IMR-90 (cell line): ENCODE results near the gene PGRMC1. TPM values are rescaled to one million over a fixed set of nuclear protein-coding genes. Genes with fewer than 3 reads are reported as not detected.

ENCODE experiments used
- ATAC-seq: fragments of 200-7000 bp; cut with Tn5 transposase; 2 replicates; pipeline ENCODE4 v1.9.1; 2020; ENCODE audit warnings: low read depth, mild to moderate bottlenecking, moderate library complexity
- BruUV-seq: library from RNA; stranded (reverse); fragments of 400-500 nt; replicated peaks from 2 replicates; lab custom pipeline; 2021; lab: Mats Ljungman, UMichigan
- CTCF ChIA-PET: fragments of 300-600 bp; formaldehyde crosslinking; extraction: SDS; loops from one replicate; lab custom pipeline; 2021; ENCODE audit warnings: antibody characterized with exemption; lab: Yijun Ruan, JAX
- POLR2A ChIA-PET: fragments of 300-600 bp; sonication (Branson Sonifier 250); formaldehyde crosslinking; loops from one replicate; lab custom pipeline; 2022; ENCODE audit warnings: antibody characterized with exemption; ENCODE audit not compliant: unreplicated experiment; lab: Charles Lee
- DNase-seq: peaks from one replicate; pipeline ENCODE4 v3.0.0; 2013
- H2AFZ ChIP-seq: replicated peaks from 2 replicates; pipeline ENCODE3; 2013; ENCODE audit warnings: low read length, mild to moderate bottlenecking; ENCODE audit not compliant: poor library complexity
- H2AK5ac ChIP-seq: 2 replicates; pipeline ENCODE4 v1.6.1; 2013; ENCODE audit warnings: low read depth, low read length, inconsistent platforms
- H2AK9ac ChIP-seq: replicated peaks from 2 replicates; pipeline ENCODE3; 2013; ENCODE audit warnings: mild to moderate bottlenecking, low read depth, low read length, moderate library complexity; ENCODE audit not compliant: poor library complexity
- H2BK120ac ChIP-seq: 2 replicates; pipeline ENCODE4 v1.6.1; 2013; ENCODE audit warnings: low read depth, low read length, inconsistent platforms
- H2BK15ac ChIP-seq: 3 replicates; pipeline ENCODE4 v1.6.1; 2013; ENCODE audit warnings: low read depth, low read length, inconsistent platforms
- H2BK20ac ChIP-seq: 2 replicates; pipeline ENCODE4 v1.6.1; 2013; ENCODE audit warnings: low read depth, mild to moderate bottlenecking, inconsistent platforms, low read length, moderate library complexity
- H2BK5ac ChIP-seq: 2 replicates; pipeline ENCODE4 v1.6.1; 2013; ENCODE audit warnings: mild to moderate bottlenecking, low read depth, low read length, inconsistent platforms; ENCODE audit not compliant: poor library complexity, severe bottlenecking
- H3K14ac ChIP-seq: replicated peaks from 2 replicates; pipeline ENCODE4 v1.6.1; 2013; ENCODE audit warnings: low read depth, low read length, inconsistent platforms
- H3K18ac ChIP-seq: 2 replicates; pipeline ENCODE4 v1.6.1; 2013; ENCODE audit warnings: low read depth, low read length, control low read depth
- H3K23ac ChIP-seq: 2 replicates; pipeline ENCODE4 v1.6.1; 2013; ENCODE audit warnings: low read depth, low read length, inconsistent platforms
- H3K27ac ChIP-seq: 2 replicates; pipeline ENCODE4 v1.5.1; 2013; ENCODE audit warnings: mild to moderate bottlenecking, control low read depth, low read length; ENCODE audit not compliant: insufficient read depth
- H3K27me3 ChIP-seq: 2 replicates; pipeline ENCODE4 v1.6.1; 2013; ENCODE audit warnings: low read length; ENCODE audit not compliant: control insufficient read depth, insufficient read depth
- H3K36me3 ChIP-seq: 2 replicates; pipeline ENCODE4 v1.6.1; 2013; ENCODE audit warnings: low read length, mixed read lengths; ENCODE audit not compliant: control insufficient read depth, insufficient read depth
- H3K4ac ChIP-seq: 2 replicates; pipeline ENCODE4 v1.6.1; 2013; ENCODE audit warnings: low read depth, low read length, inconsistent platforms
- H3K4me1 ChIP-seq: 2 replicates; pipeline ENCODE4 v1.6.1; 2013; ENCODE audit warnings: low read length, mixed read lengths; ENCODE audit not compliant: control insufficient read depth, insufficient read depth
- H3K4me2 ChIP-seq: 2 replicates; pipeline ENCODE4 v1.6.1; 2013; ENCODE audit warnings: low read depth, mild to moderate bottlenecking, control low read depth, low read length, moderate library complexity
- H3K4me3 ChIP-seq: 2 replicates; pipeline ENCODE4 v1.5.1; 2013; ENCODE audit warnings: low read depth, mild to moderate bottlenecking, control low read depth, low read length, moderate library complexity; ENCODE audit not compliant: insufficient read depth
- H3K56ac ChIP-seq: 2 replicates; pipeline ENCODE4 v1.6.1; 2013; ENCODE audit warnings: low read length, inconsistent platforms; ENCODE audit not compliant: insufficient read depth; ENCODE audit errors: extremely low read depth
- H3K79me1 ChIP-seq, 2 experiments: 2 replicates each; pipeline ENCODE4 v1.6.1; 2013; ENCODE audit warnings: low read length in 2 of 2, inconsistent platforms in 1 of 2, low read depth in 1 of 2
- H3K9ac ChIP-seq: 2 replicates; pipeline ENCODE4 v1.6.1; 2013; ENCODE audit warnings: low read depth, low read length, control low read depth
- H3K9me1 ChIP-seq: 2 replicates; pipeline ENCODE4 v1.6.1; 2013; ENCODE audit warnings: low read length, inconsistent platforms; ENCODE audit not compliant: insufficient read depth
- H3K9me3 ChIP-seq: 2 replicates; pipeline ENCODE4 v1.6.1; 2013; ENCODE audit warnings: low read length; ENCODE audit not compliant: control insufficient read depth, insufficient read depth
- H4K20me1 ChIP-seq: 2 replicates; pipeline ENCODE4 v1.6.1; 2013; ENCODE audit warnings: low read length, inconsistent platforms; ENCODE audit not compliant: insufficient read depth
- H4K5ac ChIP-seq: 2 replicates; pipeline ENCODE4 v1.6.1; 2013; ENCODE audit warnings: mild to moderate bottlenecking, low read depth, low read length, control low read depth
- H4K8ac ChIP-seq, 2 experiments: 2 replicates each; pipeline ENCODE4 v1.6.1; 2013; ENCODE audit warnings: low read depth in 2 of 2, low read length in 2 of 2, control low read depth in 1 of 2, inconsistent platforms in 1 of 2
- H4K91ac ChIP-seq: 2 replicates; pipeline ENCODE4 v1.6.1; 2013; ENCODE audit warnings: low read depth, low read length, inconsistent platforms; ENCODE audit not compliant: insufficient read depth
- BHLHE40 ChIP-seq: fragments of 150-350 bp; IDR thresholded peaks from 2 replicates; pipeline ENCODE4 v1.6.1; 2016; ENCODE audit warnings: mild to moderate bottlenecking, low read depth, low read length
- CEBPB ChIP-seq: IDR thresholded peaks from 2 replicates; pipeline ENCODE4 v1.6.1; 2012; ENCODE audit warnings: low read depth, low read length, improper control_type of control experiment
- CHD1 ChIP-seq: IDR thresholded peaks from 2 replicates; pipeline ENCODE4 v1.6.1; 2012; ENCODE audit warnings: low read depth, low read length, improper control_type of control experiment
- CTCF ChIP-seq: conservative IDR thresholded peaks from 2 replicates; pipeline ENCODE4 v1.5.1; 2012; ENCODE audit warnings: mild to moderate bottlenecking, low read depth, low read length, improper control_type of control experiment
- ELK1 ChIP-seq: fragments of 150-350 bp; IDR thresholded peaks from 2 replicates; pipeline ENCODE4 v1.6.1; 2016; ENCODE audit warnings: low read depth, mild to moderate bottlenecking, low read length, moderate library complexity, borderline replicate concordance
- FOS ChIP-seq: fragments of 150-350 bp; IDR thresholded peaks from 2 replicates; pipeline ENCODE4 v1.6.1; 2016; ENCODE audit warnings: low read depth, low read length
- MAFK ChIP-seq: IDR thresholded peaks from 2 replicates; pipeline ENCODE4 v1.6.1; 2012; ENCODE audit warnings: low read depth, low read length, improper control_type of control experiment
- MAZ ChIP-seq: IDR thresholded peaks from 2 replicates; pipeline ENCODE4 v1.6.1; 2012; ENCODE audit warnings: low read depth, mild to moderate bottlenecking, low read length, improper control_type of control experiment, moderate library complexity, borderline replicate concordance
- MXI1 ChIP-seq: IDR thresholded peaks from 2 replicates; pipeline ENCODE4 v1.6.1; 2012; ENCODE audit warnings: low read depth, mild to moderate bottlenecking, low read length, moderate library complexity, borderline replicate concordance
- NFE2L2 ChIP-seq: fragments of 150-350 bp; IDR thresholded peaks from 2 replicates; pipeline ENCODE4 v1.6.1; 2016; ENCODE audit warnings: low read depth, mild to moderate bottlenecking, low read length
- POLR2A ChIP-seq: IDR thresholded peaks from 2 replicates; pipeline ENCODE4 v1.6.1; 2012; ENCODE audit warnings: mild to moderate bottlenecking, low read depth, low read length
- RAD21 ChIP-seq: IDR thresholded peaks from 2 replicates; pipeline ENCODE4 v1.6.1; 2012; ENCODE audit warnings: low read length, improper control_type of control experiment
- RCOR1 ChIP-seq: IDR thresholded peaks from 2 replicates; pipeline ENCODE4 v1.6.1; 2012; ENCODE audit warnings: mild to moderate bottlenecking, low read length, improper control_type of control experiment; ENCODE audit not compliant: insufficient replicate concordance
- RFX5 ChIP-seq: IDR thresholded peaks from 2 replicates; pipeline ENCODE4 v1.8.0; 2012; ENCODE audit warnings: low read depth, mild to moderate bottlenecking, low read length, moderate library complexity
- SMC3 ChIP-seq: fragments of 150-350 bp; IDR thresholded peaks from 2 replicates; pipeline ENCODE4 v1.6.1; 2016; ENCODE audit warnings: low read depth, mild to moderate bottlenecking, antibody characterized with exemption, low read length, moderate library complexity
- WGBS, 2 experiments: methylation state at CpG; one replicate each; pipeline versions ENCODE4 v1.1.5 to v1.1.7; 2013; ENCODE audit warnings: missing lambda C conversion rate in 2 of 2; ENCODE audit not compliant: insufficient read length in 1 of 2; ENCODE audit errors: extremely low coverage in 2 of 2; 5-methylcytosine and 5-hydroxymethylcytosine counted together
- dilution Hi-C: fragments of 300-500 bp; cut with HindIII; formaldehyde crosslinking; loops from one replicate; pipeline ENCODE4 v1.14.3; 2018; ENCODE audit warnings: low sequenced_read_pairs; ENCODE audit not compliant: unreplicated experiment
- in situ Hi-C: fragments of 300-500 bp; cut with MboI; formaldehyde crosslinking; loops from 3 replicates; pipeline ENCODE4 v1.14.3; 2019; ENCODE audit warnings: low sequenced_read_pairs, inconsistent platforms, mixed read lengths
- intact Hi-C: fragments of 100-400 bp; cut with micrococcal nuclease; formaldehyde crosslinking; loops from 2 replicates; pipeline ENCODE4 v1.10.0; 2022
- polyA plus RNA-seq, 3 experiments: library from polyadenylated mRNA; depleted of rRNA; stranded (reverse); fragments of >200 nt; gene quantifications; 2 replicates each; pipeline ENCODE4 v1.2.3, GENCODE V29; 2012; ENCODE audit warnings: low replicate concordance in 1 of 3
- total RNA-seq: library from RNA; depleted of rRNA; stranded (reverse); fragments of >200 nt; gene quantifications from 2 replicates; pipeline ENCODE4 v1.2.3, GENCODE V29; 2012
- TF ChIP-seq, protein P1 (sequence below): fragments of 150-350 bp; IDR thresholded peaks from 2 replicates; pipeline ENCODE4 v1.6.1; 2017; ENCODE audit warnings: mild to moderate bottlenecking, antibody characterized with exemption, low read length, low read depth

PGRMC1 gene
- total and polyA plus RNA-seq, 2 of the 4 experiments (the other 2 are of a cell fraction), result 58.5 to 75.3 TPM

GRCh38 chrX:119288890-119289393 lies 52.9 kb downstream of the PGRMC1 start:
- POLR2A ChIA-PET, result no interaction called here
- Histone ChIP-seq H4K91ac (no peak overlapping the region), H3K14ac (no peak overlapping the region), H3K18ac (no peak overlapping the region), H4K20me1 (no peaks in the 10 kb centered on the region), H2BK5ac (no peak overlapping the region), H2BK15ac (no peak overlapping the region), H3K4me2 (no peak overlapping the region), H2AFZ (no peak overlapping the region), H3K9ac (no peak overlapping the region), H3K36me3 (no peaks in the 10 kb centered on the region), H3K79me1 (no peaks in the 10 kb centered on the region), H3K27me3 (peaks cover 5% of the 10 kb centered on the region), H4K5ac (no peak overlapping the region), H3K27ac (no peak overlapping the region), H3K4me1 (no peaks in the 10 kb centered on the region), H3K23ac (no peak overlapping the region), H2BK120ac (no peak overlapping the region), H3K56ac (no peak overlapping the region), H3K4me3 (no peak overlapping the region), H2BK20ac (no peak overlapping the region), H2AK5ac (no peak overlapping the region), H4K8ac (no peak overlapping the region), H3K9me3 (no peaks in the 10 kb centered on the region), H2AK9ac (no peak overlapping the region), H3K4ac (no peak overlapping the region), H3K9me1 (no peaks in the 10 kb centered on the region)
- ATAC-seq (no peak), DNase-seq (no peak)
- no TSS peak for BruUV-seq
- intact Hi-C loops, result no loop called here
- WGBS, 2 experiments, result 17% methylated on average over 1 of the region's 4 CpGs; no CpG with 5 or more reads in 1 of the 2 experiments
- CTCF ChIA-PET, result no interaction called here
- no peak for TF ChIP-seq RAD21
- no peak for TF ChIP-seq POLR2A
- no peak for TF ChIP-seq CHD1
- no peak for TF ChIP-seq MXI1
- TF ChIP-seq BHLHE40, result no peak
- TF ChIP-seq CTCF, result no peak
- TF ChIP-seq MAFK, result no peak
- TF ChIP-seq RCOR1, result no peak
- TF ChIP-seq FOS, result no peak
- no peak for TF ChIP-seq SMC3
- TF ChIP-seq NFE2L2, result no peak
- no peak for TF ChIP-seq RFX5
- TF ChIP-seq MAZ, result no peak
- TF ChIP-seq ELK1, result no peak
- TF ChIP-seq, protein P1, sequence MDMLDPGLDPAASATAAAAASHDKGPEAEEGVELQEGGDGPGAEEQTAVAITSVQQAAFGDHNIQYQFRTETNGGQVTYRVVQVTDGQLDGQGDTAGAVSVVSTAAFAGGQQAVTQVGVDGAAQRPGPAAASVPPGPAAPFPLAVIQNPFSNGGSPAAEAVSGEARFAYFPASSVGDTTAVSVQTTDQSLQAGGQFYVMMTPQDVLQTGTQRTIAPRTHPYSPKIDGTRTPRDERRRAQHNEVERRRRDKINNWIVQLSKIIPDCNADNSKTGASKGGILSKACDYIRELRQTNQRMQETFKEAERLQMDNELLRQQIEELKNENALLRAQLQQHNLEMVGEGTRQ, result no peak
- no peak for TF ChIP-seq CEBPB
- in situ Hi-C loops, result no loop called here
- dilution Hi-C loops, result no loop called here
